Activated naive CD8-positive, alpha-beta T cell treated with anti-CD3 and anti-CD28 coated beads, Interleukin-2, amount 10 ng/mL, durations not matched to agents 7 days and 5 days (primary cell): ENCODE measurements around the gene TPPP2. TPM values are rescaled to one million over a fixed set of nuclear protein-coding genes. Genes with fewer than 3 reads are reported as not detected.

Source experiments
- ATAC-seq: fragments of 150-1000 bp; cut with Tn5 transposase; one replicate; pipeline ENCODE4 v1.10.0; 2021; ENCODE audit warnings: low read depth, moderate library complexity
- POLR2A ChIA-PET: fragments of 350-600 bp; sonication (Branson Sonifier 250); formaldehyde crosslinking; loops from one replicate; lab custom pipeline; 2021; ENCODE audit warnings: antibody characterized with exemption; lab: Charles Lee
- DNase-seq: peaks from one replicate; pipeline ENCODE4 v3.0.0; 2021
- H3K27ac Mint-ChIP-seq: one replicate; pipeline ENCODE4 v1.8.0; 2022; ENCODE audit warnings: mild to moderate bottlenecking, mixed read lengths
- H3K27me3 Mint-ChIP-seq: one replicate; pipeline ENCODE4 v1.8.0; 2022; ENCODE audit warnings: mild to moderate bottlenecking, moderate library complexity, mixed read lengths
- H3K36me3 Mint-ChIP-seq: one replicate; pipeline ENCODE4 v1.8.0; 2021; ENCODE audit warnings: mild to moderate bottlenecking, mixed read lengths
- H3K4me1 Mint-ChIP-seq: one replicate; pipeline ENCODE4 v1.8.0; 2021; ENCODE audit warnings: mixed read lengths
- H3K4me3 Mint-ChIP-seq: one replicate; pipeline ENCODE4 v1.8.0; 2022; ENCODE audit warnings: mild to moderate bottlenecking, moderate library complexity, mixed read lengths
- H3K9me3 Mint-ChIP-seq: one replicate; pipeline ENCODE4 v1.8.0; 2021; ENCODE audit warnings: mixed read lengths
- total RNA-seq, 2 experiments: library from RNA; stranded (reverse); gene quantifications; one replicate each; pipeline ENCODE4 v1.2.3, GENCODE V29; 2021

The TPPP2 gene
- total RNA-seq, 2 experiments from 2014 or later: not detected

DNA sequence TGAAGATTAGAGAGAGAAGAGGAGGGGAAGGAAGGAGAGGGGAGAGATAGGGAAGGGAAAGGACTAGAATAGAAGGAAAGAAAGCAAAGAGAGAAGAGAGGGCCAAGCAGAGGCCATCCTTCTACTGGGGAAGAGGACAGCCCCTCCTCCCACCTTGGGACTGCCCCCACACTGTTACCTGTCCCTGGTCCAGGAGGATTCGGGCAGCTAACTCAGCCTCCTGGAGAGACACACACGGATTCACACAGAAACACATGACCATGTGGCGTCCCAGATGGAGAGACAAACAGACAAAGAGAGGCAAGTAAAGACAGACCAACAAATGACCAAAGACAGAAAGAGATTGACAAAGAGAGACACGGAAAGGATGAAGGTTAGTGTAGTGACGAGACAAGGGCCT lies 7.3 kb upstream of the TPPP2 start:
- peaks cover 26% of the 10 kb centered on the region for H3K27me3 Mint-ChIP-seq
- POLR2A ChIA-PET: interaction anchor here (0.7 kb wide), 1 partner anchor 57 kb away, joined by 6 read pairs; no protein-coding TSS in a partner anchor
- H3K4me1 Mint-ChIP-seq: peaks cover 10% of the 10 kb centered on the region
- H3K36me3 Mint-ChIP-seq: no peaks in the 10 kb centered on the region
- H3K9me3 Mint-ChIP-seq: no peaks in the 10 kb centered on the region
- H3K27ac Mint-ChIP-seq: no peak overlapping the region
- DNase-seq (no peak), ATAC-seq (no peak)
- H3K4me3 Mint-ChIP-seq: peak overlapping the region; percentile 1

DNA sequence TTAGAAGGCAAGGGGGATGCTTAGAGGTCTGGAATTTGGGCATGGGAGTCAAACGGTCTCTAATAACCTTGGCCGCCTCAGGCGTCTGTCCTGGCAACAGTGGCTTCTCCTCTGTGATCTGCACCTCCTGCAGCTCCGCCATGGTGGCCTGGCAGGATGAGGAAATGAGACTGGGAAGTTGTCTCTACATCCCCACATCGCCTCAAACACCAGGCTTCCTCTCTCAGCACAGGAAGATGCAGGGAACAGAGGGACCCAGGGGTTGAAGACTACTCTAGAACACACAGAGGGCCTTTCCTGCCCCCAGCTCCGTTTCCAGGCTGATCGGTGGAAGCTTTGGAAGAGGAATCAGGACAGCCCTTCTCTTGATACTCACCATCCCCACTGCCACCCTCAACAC lies 6.8 kb upstream of the TPPP2 start:
- DNase-seq (no peak), ATAC-seq (no peak)
- H3K36me3 Mint-ChIP-seq: no peaks in the 10 kb centered on the region
- peaks cover 10% of the 10 kb centered on the region for H3K4me1 Mint-ChIP-seq
- H3K27me3 Mint-ChIP-seq: peaks cover 26% of the 10 kb centered on the region
- H3K4me3 Mint-ChIP-seq: no peak overlapping the region
- no peaks in the 10 kb centered on the region for H3K9me3 Mint-ChIP-seq
- no peak overlapping the region for H3K27ac Mint-ChIP-seq
- POLR2A ChIA-PET: no interaction called here

DNA sequence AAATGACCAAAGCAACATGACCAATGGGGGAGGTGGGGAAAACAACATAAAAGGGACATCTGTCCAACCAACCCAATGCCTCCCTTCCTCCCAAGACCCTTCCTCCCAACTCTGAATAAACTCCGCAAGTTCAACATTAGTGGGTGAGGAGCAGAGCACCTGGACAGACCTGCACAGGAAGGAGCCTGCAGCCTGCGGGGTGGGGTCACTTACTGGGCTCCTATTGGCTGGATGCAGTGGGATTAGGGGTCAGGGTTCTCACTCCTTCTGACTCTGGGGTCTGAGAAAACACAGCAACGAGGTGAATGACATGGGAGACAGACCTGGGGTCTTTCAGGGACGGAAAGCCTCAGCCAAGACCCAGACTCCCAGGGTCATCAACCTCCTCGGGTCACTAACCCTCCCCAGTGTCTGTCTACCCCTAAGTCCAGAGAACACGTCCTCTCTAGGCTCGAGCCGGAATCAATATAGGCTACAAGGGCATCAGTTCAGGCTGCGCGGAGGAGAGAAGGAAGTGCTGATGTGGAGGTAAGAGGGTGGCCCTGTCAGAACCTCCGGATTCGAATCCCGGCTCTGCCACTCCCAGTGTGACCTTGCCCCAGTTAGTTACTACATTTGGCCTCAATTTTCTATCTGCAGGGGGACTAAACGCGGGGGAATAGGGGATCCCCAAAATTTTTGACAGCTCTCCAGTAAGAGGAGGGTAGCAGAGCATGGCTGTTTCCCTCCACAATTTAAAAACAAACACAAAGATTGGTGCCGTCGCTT lies 6.0 kb upstream of the TPPP2 start:
- Mint-ChIP-seq H3K9me3 (no peaks in the 10 kb centered on the region), H3K27ac (peak overlapping the region; percentile 9), H3K36me3 (no peaks in the 10 kb centered on the region), H3K27me3 (peaks cover 26% of the 10 kb centered on the region), H3K4me1 (peaks cover 10% of the 10 kb centered on the region), H3K4me3 (peak overlapping the region; percentile 81)
- POLR2A ChIA-PET: no interaction called here
- no peak for ATAC-seq
- DNase-seq: no peak

DNA sequence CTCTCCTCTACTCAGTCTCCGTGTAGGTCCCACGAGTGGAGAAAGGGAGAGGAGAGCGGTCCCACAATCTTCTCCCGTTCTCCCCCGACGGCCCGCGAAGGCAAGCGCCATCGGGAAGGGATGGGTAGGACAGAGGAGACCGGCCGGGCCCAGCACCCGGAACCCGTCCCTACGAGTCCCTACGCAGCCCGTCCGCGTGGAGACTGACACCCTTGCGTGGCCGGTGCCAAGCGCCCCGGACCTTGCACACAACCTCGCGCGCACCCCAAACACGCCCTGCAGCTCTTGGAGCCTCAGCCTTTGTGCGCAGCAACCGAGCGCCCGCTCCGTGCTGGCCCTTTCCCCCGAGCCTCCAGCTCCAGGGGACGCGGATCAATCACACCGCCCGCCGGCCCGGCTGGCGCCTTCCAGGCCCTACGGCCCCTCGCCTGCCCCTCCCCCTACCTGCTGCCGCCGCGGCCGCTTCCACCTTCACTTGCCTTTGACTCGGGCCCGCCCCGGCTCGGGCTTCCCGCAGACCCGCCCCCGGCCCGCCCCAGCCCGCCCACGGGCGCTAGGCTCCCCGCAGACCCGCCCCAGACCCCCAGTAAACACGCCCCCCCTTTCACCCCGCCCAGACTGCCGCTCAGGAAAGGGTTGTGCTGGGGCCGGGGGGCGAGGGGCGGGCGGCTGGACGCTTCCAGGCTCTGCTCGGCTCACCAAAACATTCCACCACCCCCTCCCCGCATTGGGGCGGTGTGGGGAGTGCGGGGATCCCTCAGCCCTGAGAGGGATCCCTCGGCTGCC lies 5.2 kb upstream of the TPPP2 start, which contains the start of gene NDRG2:
TSS of gene NDRG2 (minus strand) at position 477 of the 786 bp plus-strand sequence. CDS start 1,746 bp downstream, outside the sequence.
- H3K4me1 Mint-ChIP-seq: peaks cover 10% of the 10 kb centered on the region

DNA sequence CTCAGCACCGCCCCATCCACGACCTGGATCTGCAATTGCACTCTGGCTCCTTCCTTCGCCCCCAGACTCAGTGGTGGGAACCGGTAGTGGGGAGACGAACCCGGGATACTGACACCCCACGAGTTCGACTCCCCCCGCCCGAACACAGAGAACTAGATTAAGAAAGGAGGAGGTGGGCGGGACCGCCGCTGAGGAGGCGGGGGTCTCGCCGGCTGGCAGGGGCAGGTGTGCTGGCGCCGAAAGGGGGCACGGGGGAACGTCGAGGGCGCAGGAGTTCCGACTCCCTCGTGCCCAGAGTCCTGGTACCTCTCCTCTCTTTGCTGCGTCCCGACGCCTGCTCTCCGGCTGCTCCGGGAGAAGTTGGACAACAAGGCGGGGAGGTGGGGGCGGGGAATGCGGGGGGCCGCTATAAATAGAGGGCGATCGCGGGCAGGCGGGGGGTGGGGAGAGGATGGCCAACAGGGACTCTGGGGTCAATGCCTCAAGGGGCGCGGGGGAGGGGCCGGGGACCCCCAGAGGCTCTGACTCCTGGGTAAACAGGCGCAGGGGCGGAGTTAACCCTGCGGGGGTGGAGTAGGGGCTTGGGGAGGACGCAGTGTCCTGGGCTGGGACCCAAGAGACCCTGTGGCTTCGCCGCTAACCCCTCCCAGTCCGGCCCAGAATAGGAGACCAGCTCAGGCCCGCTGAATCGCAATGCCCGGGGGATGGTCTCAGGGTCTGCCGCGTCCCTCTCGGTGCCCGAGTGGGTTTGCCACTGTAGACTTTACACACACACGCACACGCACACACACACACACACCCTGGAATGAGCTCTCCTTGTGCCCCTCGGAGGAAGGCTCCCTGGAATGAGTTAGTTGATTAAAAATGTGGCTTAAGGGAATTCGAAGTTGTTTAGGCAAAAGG lies 4.4 kb upstream of the TPPP2 start:
- H3K27ac Mint-ChIP-seq: no peak overlapping the region
- peaks cover 10% of the 10 kb centered on the region for H3K4me1 Mint-ChIP-seq
- peaks cover 26% of the 10 kb centered on the region for H3K27me3 Mint-ChIP-seq
- no peaks in the 10 kb centered on the region for H3K9me3 Mint-ChIP-seq
- POLR2A ChIA-PET: no interaction called here
- H3K36me3 Mint-ChIP-seq: no peaks in the 10 kb centered on the region
- H3K4me3 Mint-ChIP-seq: peak overlapping the region; percentile 75
- no peak for ATAC-seq
- no peak for DNase-seq

More for the DNA sequence above, 5.2 kb upstream of the TPPP2 start, which contains the start of gene NDRG2:
- DNase-seq: peak; percentile 77
- Mint-ChIP-seq H3K27me3 (peaks cover 26% of the 10 kb centered on the region), H3K9me3 (no peaks in the 10 kb centered on the region), H3K36me3 (no peaks in the 10 kb centered on the region), H3K27ac (peak within 1 kb of the TSS; percentile 9), H3K4me3 (peak within 1 kb of the TSS; percentile 81)
- ATAC-seq: peak; percentile 79
- POLR2A ChIA-PET: no interaction called here

DNA sequence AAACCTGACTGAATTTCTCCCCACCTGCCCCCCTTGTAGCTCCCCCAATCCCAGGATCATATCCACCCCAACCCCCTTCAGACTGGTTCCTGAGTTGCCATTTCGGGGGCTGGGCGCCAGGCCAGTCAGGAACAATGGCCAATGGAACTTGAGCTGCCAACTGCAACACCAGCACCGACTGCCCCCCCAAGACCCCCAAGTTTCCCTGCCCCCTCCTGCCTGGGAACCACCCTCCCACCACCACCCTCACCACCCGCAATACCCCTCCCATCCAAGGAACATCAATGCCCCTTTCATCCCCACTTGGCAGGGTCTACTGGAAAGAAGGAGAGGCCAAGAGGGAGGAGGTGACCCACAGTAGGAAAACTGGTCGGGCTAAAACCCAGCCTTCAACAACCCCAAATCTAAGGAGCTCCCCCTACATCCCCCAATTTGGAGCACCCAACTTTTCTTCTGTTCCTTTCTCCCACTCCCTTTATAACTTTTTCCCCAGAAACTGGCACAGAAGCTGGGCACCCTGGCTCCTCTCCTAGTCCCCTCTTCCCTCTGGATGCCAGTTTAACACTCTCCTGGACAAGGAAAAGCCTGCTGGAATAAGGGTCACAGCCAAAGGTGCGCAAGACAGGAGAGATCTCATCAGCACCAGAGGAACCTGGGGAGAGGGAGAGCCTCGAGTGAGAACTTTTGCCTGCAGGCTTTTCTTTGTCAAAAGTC lies 3.6 kb upstream of the TPPP2 start:
- ATAC-seq: no peak
- Mint-ChIP-seq H3K4me3 (peak overlapping the region; percentile 28), H3K27me3 (peaks cover 26% of the 10 kb centered on the region), H3K27ac (no peak overlapping the region), H3K9me3 (no peaks in the 10 kb centered on the region), H3K4me1 (peaks cover 10% of the 10 kb centered on the region), H3K36me3 (no peaks in the 10 kb centered on the region)
- no peak for DNase-seq
- POLR2A ChIA-PET: no interaction called here

DNA sequence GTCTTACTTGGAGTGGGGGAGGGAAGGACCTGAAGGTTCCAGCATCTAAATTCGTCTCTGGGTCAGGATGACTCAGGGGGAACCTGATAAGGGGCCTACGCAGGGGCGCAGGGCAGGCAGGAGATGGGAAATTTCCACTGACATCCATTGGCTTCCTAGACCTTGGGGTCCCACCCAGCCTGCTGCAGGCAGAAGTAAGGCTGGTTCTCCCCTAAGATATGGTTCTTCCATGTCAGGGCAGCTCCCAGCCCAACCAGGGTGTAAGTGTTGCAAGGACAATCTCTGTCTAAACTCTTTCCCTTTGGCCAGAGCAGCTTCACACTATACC lies 3.1 kb upstream of the TPPP2 start:
- no peak for DNase-seq
- Mint-ChIP-seq H3K9me3 (no peaks in the 10 kb centered on the region), H3K4me3 (no peak overlapping the region), H3K27ac (no peak overlapping the region), H3K4me1 (peaks cover 10% of the 10 kb centered on the region), H3K27me3 (peaks cover 26% of the 10 kb centered on the region), H3K36me3 (no peaks in the 10 kb centered on the region)
- POLR2A ChIA-PET: no interaction called here
- no peak for ATAC-seq

DNA sequence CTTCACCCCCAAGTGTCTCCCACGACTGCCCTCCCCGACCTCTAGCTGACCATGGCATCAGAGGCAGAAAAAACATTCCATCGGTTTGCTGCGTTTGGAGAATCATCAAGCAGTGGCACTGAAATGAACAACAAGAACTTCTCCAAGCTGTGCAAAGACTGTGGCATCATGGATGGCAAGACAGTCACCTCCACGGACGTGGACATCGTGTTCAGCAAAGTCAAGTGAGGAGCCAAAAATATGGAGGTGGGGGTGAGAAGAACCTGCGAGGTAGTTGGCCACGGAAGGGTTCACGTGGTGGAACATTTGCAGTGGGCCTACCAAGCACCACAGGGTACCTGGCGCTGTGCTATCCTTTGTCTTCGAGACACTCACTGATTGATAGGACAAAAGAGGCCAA lies 514 bp downstream of the TPPP2 start:
- H3K27me3 Mint-ChIP-seq: peaks cover 6% of the 10 kb centered on the region
- H3K36me3 Mint-ChIP-seq: no peaks in the 10 kb centered on the region
- POLR2A ChIA-PET: no interaction called here
- DNase-seq (no peak), ATAC-seq (no peak)
- no peaks in the 10 kb centered on the region for H3K9me3 Mint-ChIP-seq
- no peaks in the 10 kb centered on the region for H3K4me1 Mint-ChIP-seq
- no peak overlapping the region for H3K4me3 Mint-ChIP-seq
- H3K27ac Mint-ChIP-seq: no peak overlapping the region

DNA sequence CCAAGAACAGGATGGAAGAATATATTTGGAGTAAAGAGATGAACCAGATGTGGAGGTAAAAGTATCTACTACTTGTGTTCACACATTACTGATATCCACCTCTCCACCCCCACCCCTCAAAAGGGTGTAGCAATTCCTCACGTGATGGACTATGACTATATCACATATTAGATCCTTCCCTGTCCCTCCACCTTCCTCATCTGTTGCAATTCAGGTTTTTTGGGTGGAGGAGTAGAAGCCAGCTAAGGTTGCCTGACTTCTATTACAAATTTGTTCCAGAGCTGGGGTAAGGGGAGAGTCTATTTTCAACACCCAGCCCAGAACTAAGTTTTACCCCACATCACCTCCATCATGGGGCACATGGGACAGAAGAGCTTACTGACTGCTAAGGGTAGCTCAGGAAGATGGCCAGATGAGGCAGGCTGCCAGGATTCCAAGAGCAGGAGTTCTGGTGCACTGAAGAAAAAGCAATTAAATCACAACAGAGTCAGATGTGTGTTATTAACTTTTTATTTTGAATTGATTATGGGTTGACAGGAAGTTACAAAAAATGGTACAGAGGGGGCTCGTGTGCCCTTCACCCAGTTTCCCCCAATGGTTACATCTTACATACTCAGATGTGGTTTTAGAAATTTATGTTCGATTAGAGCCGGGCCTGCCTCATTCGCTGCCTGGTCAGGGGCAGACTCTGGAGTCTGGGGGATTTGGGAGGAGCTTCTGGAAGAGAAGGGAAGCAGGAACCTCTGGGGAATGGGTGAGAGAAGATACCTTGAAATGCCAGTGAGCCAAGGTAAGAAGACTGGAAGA lies 2.5 kb downstream of the TPPP2 start:
- no peaks in the 10 kb centered on the region for H3K4me1 Mint-ChIP-seq
- ATAC-seq (no peak), DNase-seq (no peak)
- H3K4me3 Mint-ChIP-seq: no peak overlapping the region
- H3K27ac Mint-ChIP-seq: no peak overlapping the region
- H3K27me3 Mint-ChIP-seq: peaks cover 2% of the 10 kb centered on the region
- no peaks in the 10 kb centered on the region for H3K36me3 Mint-ChIP-seq
- no peaks in the 10 kb centered on the region for H3K9me3 Mint-ChIP-seq
- POLR2A ChIA-PET: no interaction called here

DNA sequence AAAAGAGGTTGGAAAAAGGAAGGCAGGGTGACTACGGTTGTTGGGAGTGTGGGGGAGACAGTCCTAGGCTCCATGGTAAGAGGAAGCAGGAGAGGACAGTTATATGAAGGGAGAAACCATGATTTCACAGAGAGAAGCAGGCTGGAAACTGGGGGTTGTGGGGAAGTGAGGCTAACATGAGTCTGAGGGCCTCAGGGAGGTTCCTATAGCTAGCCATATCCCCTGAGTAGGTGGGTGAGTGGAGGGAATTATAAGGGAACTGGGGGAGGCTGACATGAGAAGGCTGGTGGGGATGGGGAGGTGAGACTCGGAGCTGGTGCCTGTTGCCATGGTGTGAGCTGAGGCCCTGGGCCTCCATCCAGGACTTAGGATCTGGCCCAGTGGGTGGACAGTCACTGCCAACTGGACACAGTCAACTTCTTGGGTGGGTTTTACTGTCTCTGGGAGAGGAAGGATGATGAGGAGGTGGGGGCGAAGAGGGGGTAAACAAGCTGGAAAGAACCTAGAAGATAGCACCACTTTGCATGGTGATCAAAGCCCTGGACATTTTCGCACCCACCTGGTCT lies 3.2 kb downstream of the TPPP2 start:
- Mint-ChIP-seq H3K27me3 (peaks cover 5% of the 10 kb centered on the region), H3K4me1 (no peaks in the 10 kb centered on the region), H3K4me3 (no peak overlapping the region), H3K9me3 (no peaks in the 10 kb centered on the region), H3K27ac (no peak overlapping the region), H3K36me3 (no peaks in the 10 kb centered on the region)
- ATAC-seq (no peak), DNase-seq (no peak)
- POLR2A ChIA-PET: no interaction called here

DNA sequence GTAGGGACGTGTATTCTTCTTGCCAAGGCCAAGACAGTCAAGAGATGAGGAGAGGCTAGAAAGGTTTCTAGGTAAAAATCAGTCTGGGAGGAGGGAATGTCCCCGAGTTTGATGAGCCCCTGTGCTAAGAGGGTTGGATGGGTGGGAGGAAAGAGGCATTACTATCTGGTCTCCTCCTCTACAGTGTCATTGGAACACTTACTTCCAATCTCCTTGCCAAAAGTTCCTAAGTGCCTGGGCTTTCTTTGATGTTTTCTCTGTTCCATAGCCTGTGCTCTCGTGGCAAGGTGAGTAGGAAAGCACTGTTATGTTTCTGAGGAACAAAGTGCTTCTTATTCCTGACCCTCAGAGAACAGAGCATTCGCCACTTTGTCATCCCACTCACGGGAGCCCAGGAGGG lies 4.7 kb downstream of the TPPP2 start, which contains the start of gene RNASE13:
TSS of gene RNASE13 (minus strand) at position 101 of the 400 bp plus-strand sequence. CDS start 519 bp downstream, outside the sequence.
- Mint-ChIP-seq H3K27ac (no peak within 1 kb of the TSS), H3K27me3 (peaks cover 6% of the 10 kb centered on the region), H3K9me3 (no peaks in the 10 kb centered on the region), H3K4me3 (no peak within 1 kb of the TSS), H3K4me1 (no peaks in the 10 kb centered on the region), H3K36me3 (no peaks in the 10 kb centered on the region)
- no peak for ATAC-seq
- no peak for DNase-seq
- POLR2A ChIA-PET: no interaction called here

DNA sequence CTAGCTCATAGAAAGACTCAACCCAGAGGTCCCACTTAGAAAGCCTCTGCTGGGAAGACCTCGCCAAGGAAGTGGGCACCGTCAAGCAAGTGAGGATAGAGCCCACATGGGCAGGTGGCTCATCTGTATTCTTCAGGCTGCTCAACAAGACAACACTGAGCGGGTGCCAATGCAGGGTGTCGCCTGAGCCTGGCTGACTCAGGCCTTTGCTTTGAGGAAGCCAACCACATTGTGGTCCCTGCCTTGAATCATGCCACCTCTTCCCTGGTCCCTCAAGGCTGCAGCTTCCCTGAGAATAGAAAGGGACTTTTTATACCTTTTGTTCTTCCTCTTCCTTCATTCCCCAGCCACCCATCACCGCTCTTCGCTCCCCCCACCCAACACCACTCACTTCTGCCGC lies 6.7 kb downstream of the TPPP2 start:
- no peaks in the 10 kb centered on the region for H3K4me1 Mint-ChIP-seq
- POLR2A ChIA-PET: no interaction called here
- H3K36me3 Mint-ChIP-seq: no peaks in the 10 kb centered on the region
- ATAC-seq (no peak), DNase-seq (no peak)
- no peaks in the 10 kb centered on the region for H3K9me3 Mint-ChIP-seq
- no peak overlapping the region for H3K27ac Mint-ChIP-seq
- H3K27me3 Mint-ChIP-seq: peaks cover 8% of the 10 kb centered on the region
- no peak overlapping the region for H3K4me3 Mint-ChIP-seq
